NOMO-1 treated with dmso at 0.1 percent for 144 hours (cell line): Measurements from ENCODE around the gene DCUN1D1.

Experiments
- DNase-seq: peaks from one replicate; lab custom pipeline; 2025; ENCODE audit not compliant: unreplicated experiment; lab: John Stamatoyannopoulos, UW

Gene DCUN1D1

GRCh38 chr3:182973047-182973446 is 7.3 kb downstream of the DCUN1D1 start:
- DNase-seq = no peak

GRCh38 chr3:182972387-182972786 is 8.0 kb downstream of the DCUN1D1 start:
- no peak for DNase-seq

GRCh38 chr3:182971637-182972036 is 8.7 kb downstream of the DCUN1D1 start:
- DNase-seq = no peak

- no peak for DNase-seq
Observed at GRCh38 chr3:182970811-182971418, 9.4 kb downstream of the DCUN1D1 start.

GRCh38 chr3:182969853-182970252 is 10.5 kb downstream of the DCUN1D1 start:
- no peak for DNase-seq

- DNase-seq = no peak
Observed at GRCh38 chr3:182969277-182969676, 11.1 kb downstream of the DCUN1D1 start.

- DNase-seq = no peak
Observed at GRCh38 chr3:182967218-182968204, 12.8 kb downstream of the DCUN1D1 start.

GRCh38 chr3:182965861-182966366 is 14.4 kb downstream of the DCUN1D1 start:
- DNase-seq = no peak

- DNase-seq = no peak
Observed at GRCh38 chr3:182964179-182964578, 16.2 kb downstream of the DCUN1D1 start.

- no peak for DNase-seq
Observed at GRCh38 chr3:182962166-182962565, 18.2 kb downstream of the DCUN1D1 start.

- no peak for DNase-seq
Observed at GRCh38 chr3:182959474-182960350, 20.6 kb downstream of the DCUN1D1 start.

- DNase-seq = no peak
Observed at GRCh38 chr3:182957676-182958266, 22.6 kb downstream of the DCUN1D1 start.

GRCh38 chr3:182957226-182957625 is 23.1 kb downstream of the DCUN1D1 start:
- no peak for DNase-seq

GRCh38 chr3:182954553-182955235 is 25.6 kb downstream of the DCUN1D1 start:
- no peak for DNase-seq

GRCh38 chr3:182949688-182950087 is 30.6 kb downstream of the DCUN1D1 start:
- DNase-seq = no peak

GRCh38 chr3:182948305-182948704 is 32.0 kb downstream of the DCUN1D1 start:
- DNase-seq = no peak

- no peak for DNase-seq
Observed at GRCh38 chr3:182947888-182948287, 32.5 kb downstream of the DCUN1D1 start.

GRCh38 chr3:182941719-182942118 is 38.6 kb downstream of the DCUN1D1 start:
- DNase-seq = no peak

- no peak for DNase-seq
Observed at GRCh38 chr3:182940266-182940808, 40.0 kb downstream of the DCUN1D1 start.
